ENCODE results near the gene GATA6.

GATA6 gene

GRCh38 chr18:22243513-22243912 lies 74.1 kb downstream of the GATA6 start:
- DNase-seq (ENCODE audit: low spot score), result no peak

- no peak for DNase-seq (ENCODE audit: low spot score)
Measured at GRCh38 chr18:22250026-22250425, 80.6 kb downstream of the GATA6 start.

DNA sequence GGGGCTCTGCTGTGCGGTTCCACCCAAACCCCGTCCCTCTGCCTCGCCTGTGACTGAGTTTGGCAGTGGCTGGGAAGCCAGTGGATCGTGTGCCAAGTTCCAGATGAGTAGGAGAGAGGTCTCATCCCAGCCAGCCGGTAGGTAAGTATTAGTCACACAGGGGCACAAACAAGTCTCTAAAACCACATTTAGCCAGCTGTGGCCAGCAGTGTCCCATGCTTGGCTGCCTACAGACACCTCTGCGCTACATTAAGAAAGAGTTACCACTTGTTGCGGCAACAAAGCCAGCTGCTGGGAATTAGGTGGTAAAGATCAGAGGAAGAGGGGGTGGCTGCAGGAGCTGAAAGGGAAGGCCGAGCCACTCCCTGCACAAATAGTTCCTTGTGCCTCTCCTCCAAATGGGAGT lies 81.2 kb downstream of the GATA6 start:
- DNase-seq (ENCODE audit: low spot score), result peak; percentile 87
